ENCODE results near the gene SLC18A2.

DNA sequence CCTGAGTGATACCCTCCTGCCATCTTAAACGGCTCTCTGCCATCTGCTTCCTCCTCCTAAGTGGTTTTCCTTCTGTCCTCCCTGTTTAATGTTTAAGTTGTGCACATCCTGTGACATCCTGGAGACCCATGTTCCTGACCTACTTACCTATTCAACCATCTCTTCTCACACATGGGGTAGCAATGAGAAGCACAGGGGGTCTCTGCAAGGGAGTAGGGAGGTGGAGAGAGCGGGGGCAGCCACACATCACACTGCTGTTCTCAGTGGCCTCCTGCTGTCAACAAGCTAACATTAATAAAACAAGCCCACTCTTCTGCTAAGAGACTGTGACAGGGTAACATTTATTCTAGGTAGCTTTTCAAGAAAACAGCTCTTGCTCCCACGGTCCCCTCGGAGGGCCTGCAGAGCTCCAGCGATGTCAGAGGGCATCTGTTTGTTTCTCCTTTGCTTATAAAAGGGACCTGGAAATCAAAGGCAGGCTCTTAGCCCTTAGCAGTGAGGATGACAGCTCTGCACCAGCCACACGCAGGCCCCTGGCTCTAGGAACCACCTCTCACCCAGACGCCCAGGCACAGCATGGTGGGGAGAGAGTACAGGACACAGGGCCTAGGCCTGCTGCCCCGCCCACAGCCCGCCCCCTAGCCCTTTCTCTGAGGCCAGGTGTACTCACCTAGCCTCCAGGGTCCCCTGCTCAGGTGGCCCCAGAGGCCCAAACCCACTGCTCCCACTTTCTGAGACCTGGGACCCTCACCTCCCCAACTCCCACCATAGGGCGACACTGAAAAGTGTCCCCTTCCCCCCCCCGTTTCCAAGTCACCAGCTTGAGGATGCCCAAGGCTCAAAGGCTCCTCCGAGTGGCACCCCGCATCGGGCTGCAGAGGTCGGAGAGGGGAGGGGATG, 943 bp upstream of the SLC18A2 start:
- TF ChIP-seq PAX5 (IDR thresholded peaks at IDR 0.05; ENCODE audit: insufficient read depth, low read length, severe bottlenecking) = no peak
- TF ChIP-seq POU2F2 (IDR thresholded peaks at IDR 0.05; ENCODE audit: low read depth, low read length) = no peak
- no peak for TF ChIP-seq POLR2A (IDR thresholded peaks at IDR 0.05; ENCODE audit: low read depth, low read length)
- no peak for TF ChIP-seq TAF1 (IDR thresholded peaks at IDR 0.05; ENCODE audit: low read depth, low read length)
- TF ChIP-seq POLR2AphosphoS5 (IDR thresholded peaks at IDR 0.05; ENCODE audit: low read depth, low read length) = no peak
- no peak for TF ChIP-seq SPI1 (IDR thresholded peaks at IDR 0.05; ENCODE audit: low read depth, low read length)

Measured in GM12891 (cell line).